CD4-positive, alpha-beta T cell treated with Interleukin-21 for 1 hour (primary cell): ENCODE measurements around the gene ADSL.

Experiments
- DNase-seq: peaks from one replicate; pipeline ENCODE4 v3.0.0-alpha.2; 2020

The ADSL gene

DNA sequence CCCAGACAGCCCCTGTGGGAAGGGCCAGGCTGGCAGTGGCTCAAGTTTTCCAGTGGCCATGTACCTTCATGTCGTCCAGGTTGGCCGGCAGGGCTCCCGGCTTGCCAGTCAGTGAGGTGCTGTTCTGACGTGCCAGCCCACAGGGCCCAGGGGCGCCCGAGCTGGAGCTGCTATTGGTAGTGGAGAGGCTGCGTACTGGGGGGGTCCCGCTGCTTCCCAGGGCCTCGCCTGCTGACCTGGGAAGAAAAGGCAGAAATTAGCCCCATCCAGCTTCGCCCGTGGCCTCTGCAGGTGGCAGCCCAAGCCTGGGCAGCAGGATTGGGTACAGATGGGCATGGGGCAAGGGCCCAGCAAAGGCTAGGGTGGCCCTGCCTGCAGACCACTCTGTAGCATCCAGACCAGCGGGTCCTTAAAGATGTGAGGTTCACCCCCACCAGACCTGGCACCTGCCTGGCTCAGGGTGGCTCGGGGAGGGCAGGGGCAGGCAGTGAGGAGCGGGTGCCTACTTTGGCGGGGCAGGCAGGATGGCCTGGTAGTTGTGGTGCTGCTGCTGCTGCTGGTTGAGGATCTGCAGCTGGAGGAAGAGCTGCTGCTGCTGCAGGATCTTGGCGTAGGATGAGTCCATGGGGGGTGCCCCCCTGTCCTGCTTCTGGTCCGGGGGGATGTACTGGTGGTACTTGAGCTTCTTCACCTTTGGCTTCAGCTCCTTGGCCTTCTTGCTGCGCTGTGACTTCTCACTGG lies 74.2 kb downstream of the ADSL start:
- no peak for DNase-seq

GRCh38 chr22:40421082-40421350 lies 74.7 kb downstream of the ADSL start:
- DNase-seq, result no peak

DNA sequence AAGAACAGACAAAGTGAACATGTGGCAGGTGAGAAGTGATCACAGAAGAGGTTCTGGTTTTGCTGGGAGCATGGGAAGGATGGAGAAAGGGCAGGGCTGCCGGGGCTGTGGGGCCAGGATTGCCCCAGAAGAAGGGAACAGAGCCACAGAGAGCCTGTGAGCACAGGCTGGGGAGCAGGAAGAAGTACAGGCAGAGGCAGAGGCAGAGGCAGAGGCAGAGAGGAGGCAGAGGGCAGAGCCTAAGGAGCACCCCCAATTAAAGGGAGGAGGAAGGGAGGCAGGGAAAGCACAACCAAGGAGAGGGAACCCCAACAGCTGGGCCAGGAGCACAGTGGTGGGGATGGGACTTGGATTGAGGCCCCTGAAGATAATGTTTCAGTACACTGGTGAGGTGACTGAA lies 75.6 kb downstream of the ADSL start:
- no peak for DNase-seq

DNA sequence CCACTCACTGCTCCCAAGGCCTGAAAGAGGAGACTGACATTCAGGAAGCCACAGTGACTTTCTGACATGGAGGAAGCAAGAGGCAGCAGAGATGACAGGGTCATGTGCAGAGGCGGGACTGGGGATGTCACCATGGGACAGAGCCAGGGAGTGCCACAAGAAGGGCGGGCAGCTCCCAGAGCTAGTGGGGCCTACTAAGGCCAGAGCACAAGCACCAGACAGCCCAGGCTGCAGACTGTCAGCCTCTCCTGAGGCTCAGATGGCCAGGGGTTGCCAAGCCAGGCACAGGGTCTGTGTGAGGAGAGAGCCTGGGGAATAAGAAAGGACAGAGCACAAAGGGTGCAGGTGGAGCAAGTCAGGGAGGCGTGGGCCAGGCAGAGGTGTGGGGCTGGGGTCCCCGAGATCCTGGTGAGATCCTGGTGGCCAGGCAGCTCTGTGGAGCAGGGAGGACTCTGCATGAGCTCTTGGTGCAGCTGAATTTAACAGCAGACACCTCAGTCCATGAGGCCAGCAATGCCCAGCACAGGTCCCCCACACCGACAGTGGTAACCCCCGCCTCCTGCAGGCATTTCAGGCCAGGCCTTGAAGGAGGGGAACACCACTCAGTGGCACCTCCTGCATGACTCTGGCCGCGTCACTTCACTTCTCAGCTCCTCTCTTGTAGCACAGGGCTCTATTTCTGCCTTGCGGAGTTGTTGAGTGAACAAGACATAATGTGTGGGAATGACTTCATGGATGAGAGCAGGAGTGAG lies 76.4 kb downstream of the ADSL start:
- DNase-seq, result no peak

DNA sequence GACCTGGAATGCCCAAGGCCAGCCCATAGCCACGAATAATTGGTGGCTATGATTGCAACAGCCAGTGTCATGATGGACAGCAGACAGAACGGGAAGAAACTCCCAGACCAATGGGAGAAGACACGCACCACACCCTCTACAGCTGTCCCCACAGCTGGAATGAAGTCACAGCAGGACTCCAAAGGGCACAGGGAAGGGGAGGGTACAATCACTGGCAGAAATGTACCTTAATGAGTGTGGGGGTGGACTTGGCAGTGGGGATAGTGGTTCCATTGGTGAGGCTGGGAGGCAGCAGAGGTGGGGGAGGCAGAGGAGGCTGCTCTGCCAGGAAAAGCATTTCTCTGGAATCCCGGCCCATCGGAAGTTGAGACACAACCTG lies 77.0 kb downstream of the ADSL start:
- DNase-seq, result no peak

DNA sequence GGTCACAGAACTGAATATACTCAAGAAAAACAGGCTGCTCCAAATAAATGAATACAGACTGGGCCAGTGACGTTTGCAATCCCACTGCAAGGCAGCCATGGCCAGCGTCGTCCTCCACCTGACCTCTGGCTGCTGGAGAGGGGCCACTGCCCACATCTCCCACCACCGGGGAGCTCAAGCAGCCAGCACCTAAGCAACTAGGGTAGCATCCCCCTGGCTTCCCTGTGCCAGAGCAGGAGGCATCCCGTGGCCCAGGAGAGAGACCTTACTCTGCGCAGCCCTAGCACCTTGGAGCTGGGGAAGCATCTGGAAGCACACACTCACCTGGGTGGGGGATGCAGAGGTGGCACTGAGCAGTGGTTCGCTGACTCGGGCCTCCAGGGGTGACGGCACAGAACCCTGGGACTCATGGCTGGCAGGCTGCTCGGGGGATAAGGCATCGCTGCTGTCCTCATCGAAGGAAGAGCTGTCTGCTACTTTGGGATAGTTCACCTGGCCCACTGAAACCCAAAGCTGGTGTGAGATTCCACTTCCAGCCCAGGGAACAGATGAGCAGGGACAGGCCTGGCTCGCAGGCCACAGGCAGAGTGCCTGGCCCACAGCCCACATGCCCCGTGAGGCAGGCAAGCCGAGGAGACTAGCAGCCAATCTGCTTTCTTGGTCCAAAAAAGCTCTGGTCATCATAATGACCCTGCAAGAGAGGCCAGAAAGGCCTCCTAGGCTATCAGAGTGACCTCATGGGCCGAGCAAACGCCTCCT lies 77.8 kb downstream of the ADSL start:
- no peak for DNase-seq

DNA sequence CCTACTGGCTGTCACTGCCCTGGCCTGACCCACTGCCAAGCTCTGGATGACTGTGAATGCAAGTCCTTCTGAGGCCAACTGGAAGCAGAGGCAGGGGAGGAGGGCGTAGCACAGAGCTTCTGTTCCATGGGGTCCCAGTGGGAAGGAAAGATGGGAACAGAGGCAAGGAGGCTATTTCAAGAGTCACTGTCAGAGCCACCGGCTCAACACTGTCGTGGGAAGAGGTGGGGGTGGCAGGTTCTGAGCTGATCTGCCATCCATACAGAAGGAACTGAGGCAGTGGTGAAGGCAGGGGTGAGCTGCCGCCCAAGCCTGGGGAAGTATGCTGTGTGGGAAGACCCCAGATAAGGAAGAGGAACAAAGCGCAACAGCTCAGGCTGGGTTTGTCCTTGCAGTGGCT lies 78.8 kb downstream of the ADSL start:
- no peak for DNase-seq

DNA sequence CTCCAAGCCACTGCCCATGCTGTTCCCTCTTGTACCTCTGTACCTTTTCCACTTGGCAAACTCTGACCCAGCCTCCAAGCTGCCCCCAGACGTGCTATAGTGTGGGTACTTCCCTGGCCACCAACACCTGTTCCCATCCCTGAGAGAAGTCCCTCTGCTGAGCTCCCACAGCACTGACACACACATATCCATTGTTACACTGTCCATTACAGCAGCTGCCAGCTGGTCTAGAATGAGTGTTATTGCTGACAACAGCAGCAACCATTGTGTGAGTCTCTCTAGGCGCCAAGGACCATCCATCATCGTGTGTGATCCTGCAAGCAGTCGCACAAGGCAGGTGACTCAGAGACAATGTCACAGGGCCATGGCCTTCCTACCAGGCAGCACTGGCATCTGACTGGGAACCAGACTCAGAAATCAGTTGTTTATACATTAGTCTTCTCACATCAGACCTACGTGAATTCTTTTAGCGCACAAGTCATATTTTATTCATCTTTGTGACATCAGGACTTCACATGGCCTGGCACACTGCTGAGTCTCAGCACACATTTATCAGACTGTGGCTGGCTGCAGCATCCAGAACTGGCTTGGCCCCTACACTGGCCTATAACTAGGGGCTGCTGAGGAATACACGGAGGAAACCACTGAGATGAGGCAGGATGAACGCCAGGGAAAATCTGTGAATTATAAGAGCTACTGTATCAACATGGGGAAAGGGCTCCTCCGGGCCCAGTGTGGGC lies 80.5 kb downstream of the ADSL start:
- DNase-seq, result no peak

DNA sequence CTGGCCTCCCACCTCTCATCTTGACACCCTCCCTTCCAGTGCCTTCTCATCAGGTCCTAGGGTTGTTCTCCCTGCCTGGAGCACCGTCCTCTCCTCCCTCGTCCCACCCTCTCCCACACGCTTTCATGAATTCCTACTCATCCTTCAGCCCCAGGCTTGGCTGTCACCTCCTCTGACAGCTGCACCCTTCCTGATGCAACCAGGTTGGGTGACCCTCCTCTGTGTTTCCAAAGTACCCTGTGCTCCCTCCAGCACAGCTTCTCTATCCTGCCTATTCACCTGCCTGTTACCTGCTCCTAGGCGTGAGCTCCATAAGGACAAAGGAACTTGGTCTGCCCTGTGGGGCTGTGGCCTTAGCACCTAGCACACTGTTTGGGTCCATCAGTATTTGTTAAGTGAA lies 82.5 kb downstream of the ADSL start:
- no peak for DNase-seq

- DNase-seq, result no peak
These were observed 83.2 kb downstream of the ADSL start for GRCh38 chr22:40429481-40429880.

- no peak for DNase-seq
These were observed 84.7 kb downstream of the ADSL start for GRCh38 chr22:40430991-40431390.

DNA sequence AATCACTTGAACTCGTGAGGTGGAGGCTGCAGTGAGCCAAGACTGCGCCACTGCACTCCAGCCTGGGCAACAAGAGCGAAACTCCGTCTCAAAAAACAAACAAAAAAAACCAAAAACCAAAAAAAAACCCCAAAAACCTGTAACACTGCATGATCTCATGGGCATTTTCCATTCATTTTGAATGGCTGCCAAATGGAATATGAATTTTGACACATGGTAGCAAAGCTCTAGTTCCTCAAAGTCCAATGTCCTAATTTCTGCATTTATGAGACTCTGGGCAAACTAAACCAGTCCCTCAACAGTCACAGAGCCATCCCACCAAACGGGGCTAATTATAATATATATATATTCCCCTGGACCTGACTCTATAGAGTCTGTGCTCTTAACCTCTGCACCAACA lies 85.9 kb downstream of the ADSL start:
- no peak for DNase-seq

- DNase-seq, result no peak
These were observed 86.3 kb downstream of the ADSL start for GRCh38 chr22:40432625-40433024.

- DNase-seq, result no peak
These were observed 87.3 kb downstream of the ADSL start for GRCh38 chr22:40433416-40434090.

DNA sequence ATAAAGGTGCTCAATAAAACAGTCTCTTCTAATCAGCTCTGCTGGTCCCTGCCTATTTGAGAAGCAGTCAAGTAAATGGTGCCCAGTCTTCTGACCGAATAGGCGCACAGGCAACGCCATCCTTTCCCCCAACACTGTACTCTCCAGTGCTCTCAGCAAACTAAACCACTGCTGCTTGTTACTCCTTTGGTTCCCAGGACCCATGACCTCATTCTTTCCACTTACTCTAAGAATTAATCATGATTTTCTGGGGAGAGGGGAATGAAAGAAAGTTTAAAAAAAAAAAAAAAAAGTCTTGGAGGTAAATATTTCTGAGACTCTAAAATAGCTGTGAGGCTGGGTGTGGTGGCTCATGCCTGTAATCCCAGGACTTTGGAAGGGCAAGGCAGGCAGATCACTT lies 87.8 kb downstream of the ADSL start:
- DNase-seq, result no peak

DNA sequence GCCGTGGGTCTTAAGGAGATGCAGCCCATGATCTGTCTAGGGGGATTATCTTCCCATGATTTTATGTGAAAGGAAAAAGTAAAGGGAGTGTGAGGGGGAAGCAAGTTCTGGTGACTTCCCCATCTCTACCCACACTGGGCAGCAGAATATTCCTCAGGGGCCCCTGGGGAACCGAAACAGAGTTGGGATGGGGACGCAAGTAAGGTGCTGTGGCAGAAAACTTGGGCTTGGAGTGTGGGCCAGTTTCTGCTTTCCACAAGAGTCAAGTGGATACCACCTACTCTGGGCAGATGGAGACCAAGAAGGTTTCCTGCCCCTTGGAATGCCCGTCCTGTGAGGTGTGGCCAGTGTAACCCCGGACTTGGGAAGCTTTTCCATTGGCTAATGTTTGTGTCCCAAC lies 88.4 kb downstream of the ADSL start:
- no peak for DNase-seq

DNA sequence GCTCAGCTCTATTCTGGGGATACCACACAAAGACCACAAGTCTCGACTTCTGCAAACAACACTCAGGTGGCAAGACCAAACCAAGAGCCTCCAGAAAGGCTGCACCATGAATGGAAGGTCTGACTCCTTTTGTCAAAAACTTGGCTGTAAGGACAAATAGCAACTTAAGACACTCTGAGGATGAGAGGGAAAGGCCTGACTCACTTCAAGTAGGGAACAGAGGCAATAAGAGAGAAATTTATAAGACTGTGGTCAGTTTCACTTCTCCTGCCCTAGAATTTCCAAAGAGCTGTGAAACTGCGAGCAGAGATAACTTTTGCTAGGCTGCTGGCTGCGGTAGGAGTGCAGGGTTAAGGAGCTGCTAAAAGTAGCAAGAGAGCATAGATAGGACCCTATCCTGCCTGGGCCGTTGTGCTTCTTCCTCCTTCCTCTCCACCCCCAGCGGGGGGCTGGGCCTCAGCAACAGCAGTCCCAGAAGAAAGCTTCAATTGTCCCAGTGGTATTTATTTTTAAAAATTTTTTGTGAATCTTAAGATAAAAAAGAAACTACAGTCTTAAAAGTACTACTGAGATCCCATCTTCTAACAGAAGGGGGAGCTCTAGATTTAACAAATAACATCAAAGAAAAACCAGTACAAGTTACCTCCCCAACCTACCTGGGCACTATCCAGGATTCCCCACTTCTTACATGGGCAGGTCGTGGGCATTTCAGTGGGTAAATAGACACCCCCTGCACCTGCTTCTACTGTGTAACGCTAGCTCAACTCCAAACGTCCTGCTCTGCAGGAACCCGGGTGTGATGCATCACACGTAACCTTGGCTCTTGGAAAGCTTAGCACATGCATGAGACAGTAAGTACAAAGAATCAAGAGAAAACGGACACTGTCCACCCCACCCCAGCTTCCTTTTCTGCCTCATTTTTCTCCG lies 90.5 kb downstream of the ADSL start:
- DNase-seq, result peak; percentile 69
